Activated CD4-positive, alpha-beta memory T cell treated with anti-CD3 and anti-CD28 coated beads, Interleukin-2, amount 10 ng/mL, durations not matched to agents 7 days and 5 days (primary cell): ENCODE data around the gene OR5H1. TPM values are rescaled to one million over a fixed set of nuclear protein-coding genes. Genes with fewer than 3 reads are reported as not detected.
"Not testable (repeated sequence)": the region's sequence is repeated elsewhere in the genome, so short reads cannot be mapped to it uniquely, and the experiment has no call there.

Experiments
- CTCF ChIA-PET: fragments of 350-600 bp; sonication (Branson Sonifier 250); formaldehyde crosslinking; loops from one replicate; lab custom pipeline; 2021; ENCODE audit warnings: antibody characterized with exemption, inconsistent platforms; lab: Charles Lee
- POLR2A ChIA-PET: fragments of 350-600 bp; sonication (Branson Sonifier 250); formaldehyde crosslinking; loops from one replicate; lab custom pipeline; 2021; ENCODE audit warnings: antibody characterized with exemption; lab: Charles Lee
- DNase-seq: peaks from one replicate; pipeline ENCODE4 v3.0.0-alpha.2; 2020
- H3K27ac Mint-ChIP-seq: one replicate; pipeline ENCODE4 v1.8.0; 2021; ENCODE audit warnings: mild to moderate bottlenecking, mixed read lengths
- H3K27me3 Mint-ChIP-seq: one replicate; pipeline ENCODE4 v1.8.0; 2021; ENCODE audit warnings: mixed read lengths
- H3K36me3 Mint-ChIP-seq: one replicate; pipeline ENCODE4 v1.8.0; 2021; ENCODE audit warnings: low read depth, mixed read lengths
- H3K4me1 Mint-ChIP-seq: one replicate; pipeline ENCODE4 v1.8.0; 2021; ENCODE audit warnings: mixed read lengths
- H3K4me3 Mint-ChIP-seq: one replicate; pipeline ENCODE4 v1.8.0; 2021; ENCODE audit warnings: mild to moderate bottlenecking, mixed read lengths
- H3K9me3 Mint-ChIP-seq: one replicate; pipeline ENCODE4 v1.8.0; 2021; ENCODE audit warnings: mixed read lengths
- total RNA-seq, 2 experiments: library from RNA; stranded (reverse); gene quantifications; one replicate each; pipeline ENCODE4 v1.2.3, GENCODE V29; 2021

OR5H1 gene
- total RNA-seq, 2 experiments from 2014 or later, result not detected

GRCh38 chr3:98148751-98149150, 18.2 kb downstream of the OR5H1 start:
- H3K4me3 Mint-ChIP-seq, result no peak overlapping the region
- ChIA-PET POLR2A (no interaction called here), CTCF (no interaction called here)
- no peak overlapping the region for H3K27ac Mint-ChIP-seq
- H3K4me1 Mint-ChIP-seq, result no peaks in the 10 kb centered on the region
- DNase-seq, result no peak
- peaks cover 7% of the 10 kb centered on the region for H3K27me3 Mint-ChIP-seq
- H3K36me3 Mint-ChIP-seq, result no peaks in the 10 kb centered on the region
- no peaks in the 10 kb centered on the region for H3K9me3 Mint-ChIP-seq

DNA sequence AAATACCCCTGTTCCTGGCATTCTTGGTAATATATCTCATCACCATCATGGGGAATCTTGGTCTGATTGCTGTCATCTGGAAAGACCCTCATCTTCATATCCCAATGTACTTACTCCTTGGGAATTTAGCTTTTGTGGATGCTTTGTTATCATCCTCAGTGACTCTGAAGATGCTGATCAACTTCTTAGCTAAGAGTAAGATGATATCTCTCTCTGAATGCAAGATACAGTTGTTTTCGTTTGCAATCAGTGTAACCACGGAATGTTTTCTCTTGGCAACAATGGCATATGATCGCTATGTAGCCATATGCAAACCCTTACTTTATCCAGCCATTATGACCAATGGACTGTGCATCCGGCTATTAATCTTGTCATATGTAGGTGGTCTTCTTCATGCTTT, 18.9 kb downstream of the OR5H1 start:
- CTCF ChIA-PET, DNase-seq, H3K36me3 Mint-ChIP-seq, H3K27me3 Mint-ChIP-seq, H3K9me3 Mint-ChIP-seq, POLR2A ChIA-PET, H3K4me3 Mint-ChIP-seq, H3K4me1 Mint-ChIP-seq, H3K27ac Mint-ChIP-seq: not testable (repeated sequence)

DNA sequence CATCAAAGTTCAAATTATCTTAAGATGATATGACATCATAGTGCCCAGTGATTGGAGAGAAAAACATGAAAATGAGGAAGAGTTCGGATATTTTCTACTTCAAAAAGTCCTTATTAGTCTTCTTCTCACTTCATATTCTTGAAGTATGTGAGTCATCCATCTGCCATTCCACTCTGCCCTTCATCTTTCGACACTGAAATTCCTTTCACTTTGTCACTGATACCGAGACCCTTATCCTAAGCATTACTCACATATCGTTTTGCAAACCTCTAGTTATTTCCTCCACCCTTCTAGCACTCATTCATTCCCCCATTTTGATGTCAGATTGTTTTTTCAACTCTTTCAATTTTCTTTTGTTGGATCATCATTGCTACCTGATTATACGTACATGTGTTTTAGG, 20.7 kb downstream of the OR5H1 start:
- H3K4me1 Mint-ChIP-seq, result no peaks in the 10 kb centered on the region
- CTCF ChIA-PET, result no interaction called here
- no peaks in the 10 kb centered on the region for H3K36me3 Mint-ChIP-seq
- no peak overlapping the region for H3K27ac Mint-ChIP-seq
- POLR2A ChIA-PET, result no interaction called here
- no peak for DNase-seq
- H3K4me3 Mint-ChIP-seq, result no peak overlapping the region
- H3K9me3 Mint-ChIP-seq, result no peaks in the 10 kb centered on the region
- peaks cover 7% of the 10 kb centered on the region for H3K27me3 Mint-ChIP-seq

DNA sequence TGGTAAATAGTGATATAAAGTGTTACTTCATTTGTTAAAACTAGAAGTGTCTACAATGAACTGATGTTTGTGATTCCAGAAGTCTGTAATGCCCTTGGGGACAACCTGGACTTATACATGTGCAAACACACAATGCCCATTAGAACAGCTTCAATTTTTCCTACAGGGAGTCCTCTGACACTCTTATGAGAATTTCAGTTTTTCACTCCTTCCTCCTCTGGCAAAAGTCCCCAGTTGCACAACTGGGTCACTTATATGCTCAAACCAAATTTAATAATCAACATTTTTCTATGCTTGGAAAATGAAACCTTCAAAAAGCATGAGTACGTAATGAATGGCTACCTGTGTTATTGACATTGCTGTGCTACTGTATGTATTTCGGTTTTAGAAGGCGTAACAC, 35.9 kb downstream of the OR5H1 start, which contains the start of gene OR5H15:
Gene OR5H15, plus strand, starts transcription at position 301 of the 400 bp plus-strand sequence. CDS start 2,004 bp downstream, outside the sequence.
- no peaks in the 10 kb centered on the region for H3K9me3 Mint-ChIP-seq
- H3K27me3 Mint-ChIP-seq, result peaks cover 15% of the 10 kb centered on the region
- no peak within 1 kb of the TSS for H3K27ac Mint-ChIP-seq
- DNase-seq, result no peak
- POLR2A ChIA-PET, result no interaction called here
- CTCF ChIA-PET, result no interaction called here
- no peaks in the 10 kb centered on the region for H3K4me1 Mint-ChIP-seq
- H3K36me3 Mint-ChIP-seq, result no peaks in the 10 kb centered on the region
- H3K4me3 Mint-ChIP-seq, result no peak within 1 kb of the TSS

- CTCF ChIA-PET, result no interaction called here
- H3K27me3 Mint-ChIP-seq, result peaks cover 13% of the 10 kb centered on the region
- peaks cover 3% of the 10 kb centered on the region for H3K9me3 Mint-ChIP-seq
- POLR2A ChIA-PET, result no interaction called here
- no peak overlapping the region for H3K27ac Mint-ChIP-seq
- H3K4me1 Mint-ChIP-seq, result peaks cover 6% of the 10 kb centered on the region
- DNase-seq, result no peak
- peaks cover 4% of the 10 kb centered on the region for H3K36me3 Mint-ChIP-seq
- no peak overlapping the region for H3K4me3 Mint-ChIP-seq
These were observed 40.5 kb downstream of the OR5H1 start for GRCh38 chr3:98171071-98171470.

GRCh38 chr3:98172621-98173020, 42.1 kb downstream of the OR5H1 start:
- H3K4me1 Mint-ChIP-seq, result peaks cover 6% of the 10 kb centered on the region
- peaks cover 14% of the 10 kb centered on the region for H3K27me3 Mint-ChIP-seq
- no peak overlapping the region for H3K4me3 Mint-ChIP-seq
- H3K36me3 Mint-ChIP-seq, result peaks cover 4% of the 10 kb centered on the region
- no peak for DNase-seq
- peaks cover 8% of the 10 kb centered on the region for H3K9me3 Mint-ChIP-seq
- ChIA-PET POLR2A (no interaction called here), CTCF (interaction anchor here (1.0 kb wide), 1 partner anchor 644 kb away, joined by 4 read pairs; no protein-coding TSS in a partner anchor)
- H3K27ac Mint-ChIP-seq, result no peak overlapping the region

GRCh38 chr3:98180319-98180890, 49.9 kb downstream of the OR5H1 start:
- H3K36me3 Mint-ChIP-seq, result no peaks in the 10 kb centered on the region
- H3K27ac Mint-ChIP-seq, result no peak overlapping the region
- CTCF ChIA-PET, result no interaction called here
- no peaks in the 10 kb centered on the region for H3K4me1 Mint-ChIP-seq
- H3K9me3 Mint-ChIP-seq, result peaks cover 5% of the 10 kb centered on the region
- H3K4me3 Mint-ChIP-seq, result no peak overlapping the region
- POLR2A ChIA-PET, result no interaction called here
- no peak for DNase-seq
- H3K27me3 Mint-ChIP-seq, result peaks cover 10% of the 10 kb centered on the region

GRCh38 chr3:98182196-98182595, 51.7 kb downstream of the OR5H1 start:
- H3K9me3 Mint-ChIP-seq, result no peaks in the 10 kb centered on the region
- no peaks in the 10 kb centered on the region for H3K36me3 Mint-ChIP-seq
- no peak for DNase-seq
- ChIA-PET POLR2A (no interaction called here), CTCF (no interaction called here)
- H3K4me1 Mint-ChIP-seq, result peaks cover 3% of the 10 kb centered on the region
- no peak overlapping the region for H3K4me3 Mint-ChIP-seq
- no peak overlapping the region for H3K27ac Mint-ChIP-seq
- H3K27me3 Mint-ChIP-seq, result peaks cover 6% of the 10 kb centered on the region

DNA sequence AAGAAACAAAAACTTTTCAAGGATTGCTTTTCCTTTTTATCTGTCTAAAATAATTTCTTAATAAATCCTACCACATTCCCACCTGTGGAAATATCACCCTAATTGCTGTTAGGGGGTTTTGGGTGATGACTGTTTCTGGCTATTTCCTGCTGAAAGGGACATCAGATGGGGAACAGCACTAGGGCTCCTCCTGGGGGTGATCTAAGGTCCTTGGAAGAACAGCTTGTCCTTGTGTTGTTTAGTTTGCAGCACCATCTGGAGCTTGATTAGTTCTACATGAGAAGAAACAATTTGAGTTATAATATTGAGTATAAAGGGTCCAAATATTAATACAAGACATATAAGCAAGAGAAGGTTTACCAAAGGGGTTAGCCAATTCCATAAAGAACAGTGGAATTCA, 54.7 kb downstream of the OR5H1 start:
- no peak overlapping the region for H3K27ac Mint-ChIP-seq
- H3K9me3 Mint-ChIP-seq, result no peaks in the 10 kb centered on the region
- DNase-seq, result no peak
- H3K4me3 Mint-ChIP-seq, result no peak overlapping the region
- ChIA-PET POLR2A (interaction anchor here (1.4 kb wide), 1 partner anchor 409 kb away, joined by 3 read pairs; the partner anchor contains the start of gene CPOX), CTCF (no interaction called here)
- H3K36me3 Mint-ChIP-seq, result no peaks in the 10 kb centered on the region
- peaks cover 14% of the 10 kb centered on the region for H3K4me1 Mint-ChIP-seq
- peaks cover 4% of the 10 kb centered on the region for H3K27me3 Mint-ChIP-seq

Other genes with a start within 250 kb of the OR5H1 start
- 10 to 100 TPM; 46.5 to 46.7 TPM for gene RIOX2, start 158.3 kb upstream of the OR5H1 start, total RNA-seq
- not detected for gene GABRR3, start 95.4 kb upstream of the OR5H1 start, total RNA-seq
- gene OR5AC2, start 43.5 kb upstream of the OR5H1 start, total RNA-seq, result not detected
- not detected for gene OR5H14, start 16.8 kb downstream of the OR5H1 start, total RNA-seq
- gene OR5H15, start 36.0 kb downstream of the OR5H1 start, total RNA-seq, result not detected
- not detected for gene OR5H6, start 133.5 kb downstream of the OR5H1 start, total RNA-seq
- not detected for gene OR5H2, start 151.8 kb downstream of the OR5H1 start, total RNA-seq
- not detected for gene OR5K4, start 223.1 kb downstream of the OR5H1 start, total RNA-seq